GM12892 (cell line): ENCODE measurements around the gene BCL7A.

Source experiments
- DNase-seq: peaks from one replicate; pipeline ENCODE4 v3.0.0; 2011; ENCODE audit not compliant: insufficient read length
- FAIRE-seq: peaks from 2 replicates; lab custom pipeline; 2011; peaks lifted over from hg19 to GRCh38; lab: Jason Lieb, UNC
- POLR2A ChIP-seq: IDR thresholded peaks from 2 replicates; pipeline ENCODE4 v1.6.1; 2011; ENCODE audit warnings: low read depth, low read length, control low read depth
- POLR2AphosphoS5 ChIP-seq: IDR thresholded peaks from 2 replicates; pipeline ENCODE4 v1.6.1; 2011; ENCODE audit warnings: low read depth, low read length, control low read depth
- TAF1 ChIP-seq: IDR thresholded peaks from 2 replicates; pipeline ENCODE4 v1.6.1; 2011; ENCODE audit warnings: low read depth, mild to moderate bottlenecking, control low read depth, low read length, borderline replicate concordance

BCL7A gene

GRCh38 chr12:122062832-122063693 lies 41.4 kb downstream of the BCL7A start:
- no peak for DNase-seq
- TF ChIP-seq POLR2A (no peak), TAF1 (no peak), POLR2AphosphoS5 (no peak)
- no peak for FAIRE-seq

DNA sequence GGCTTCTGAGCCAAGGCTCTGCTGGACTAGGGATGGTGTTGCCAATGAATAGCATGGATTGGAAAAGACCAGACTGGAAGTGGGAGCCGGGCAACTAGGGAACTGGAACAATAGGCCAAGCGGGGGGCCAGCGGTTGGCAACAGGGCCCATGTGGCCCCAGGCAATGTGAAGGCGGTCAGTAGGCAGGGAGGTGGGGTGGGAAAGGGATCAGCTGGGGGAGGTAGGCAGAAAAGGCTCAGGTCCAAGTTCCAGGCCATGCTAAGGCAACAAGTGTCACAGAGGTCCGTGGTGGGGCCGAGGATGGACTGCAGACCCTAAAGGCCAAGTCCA lies 42.0 kb downstream of the BCL7A start:
- TF ChIP-seq TAF1 (no peak), POLR2A (no peak), POLR2AphosphoS5 (no peak)
- DNase-seq, result no peak
- no peak for FAIRE-seq

- DNase-seq (peak; percentile 58), FAIRE-seq (no peak)
- TF ChIP-seq TAF1 (no peak), POLR2A (no peak), POLR2AphosphoS5 (no peak)
Measured at GRCh38 chr12:122064025-122064777, 42.5 kb downstream of the BCL7A start.

DNA sequence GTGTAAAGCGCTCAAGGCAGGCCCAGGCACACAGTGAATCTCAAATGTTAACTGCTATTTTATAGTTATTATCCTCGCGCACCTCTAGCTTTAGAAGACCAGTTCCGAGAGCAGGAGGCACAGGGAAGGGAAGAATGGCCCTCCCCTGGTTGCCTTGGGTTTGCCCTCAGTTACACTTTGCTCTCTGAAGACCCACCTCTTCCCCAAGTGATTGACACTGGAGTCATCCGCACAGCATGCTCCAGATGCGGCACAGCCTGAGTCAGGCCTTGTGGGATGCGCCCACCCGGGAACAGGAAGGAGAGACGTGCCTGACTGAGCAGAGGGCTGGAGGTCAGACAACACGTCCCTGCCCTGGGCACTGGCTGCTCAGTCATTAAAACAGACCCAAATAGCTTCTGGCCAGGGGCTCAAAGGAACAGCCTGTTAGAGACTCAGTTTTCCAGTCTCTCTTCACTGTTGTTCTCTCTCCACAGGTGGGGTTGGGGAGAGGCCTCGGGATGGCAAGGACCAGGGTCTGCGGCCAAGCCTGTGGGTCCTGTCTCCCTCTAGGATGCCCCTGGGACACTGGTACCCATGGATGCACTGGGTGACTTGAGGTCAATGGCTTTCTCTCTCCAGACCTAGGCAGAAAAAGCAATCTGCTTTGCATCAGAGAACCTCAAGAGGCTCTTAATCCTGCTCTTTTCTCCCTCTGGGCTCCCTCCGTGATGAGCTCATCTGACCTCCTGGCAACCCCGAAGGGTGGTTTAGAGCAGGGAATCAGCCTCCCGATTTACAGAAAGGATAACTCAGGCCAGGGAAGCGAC lies 43.3 kb downstream of the BCL7A start:
- no peak for DNase-seq
- FAIRE-seq, result no peak

GRCh38 chr12:122067548-122067947 lies 45.9 kb downstream of the BCL7A start:
- FAIRE-seq (no peak), DNase-seq (no peak)
- TF ChIP-seq TAF1, result no peak
- TF ChIP-seq POLR2AphosphoS5, result no peak
- TF ChIP-seq POLR2A, result no peak

More for the DNA sequence above, 43.3 kb downstream of the BCL7A start:
- TF ChIP-seq TAF1 (no peak), POLR2A (no peak), POLR2AphosphoS5 (no peak)

DNA sequence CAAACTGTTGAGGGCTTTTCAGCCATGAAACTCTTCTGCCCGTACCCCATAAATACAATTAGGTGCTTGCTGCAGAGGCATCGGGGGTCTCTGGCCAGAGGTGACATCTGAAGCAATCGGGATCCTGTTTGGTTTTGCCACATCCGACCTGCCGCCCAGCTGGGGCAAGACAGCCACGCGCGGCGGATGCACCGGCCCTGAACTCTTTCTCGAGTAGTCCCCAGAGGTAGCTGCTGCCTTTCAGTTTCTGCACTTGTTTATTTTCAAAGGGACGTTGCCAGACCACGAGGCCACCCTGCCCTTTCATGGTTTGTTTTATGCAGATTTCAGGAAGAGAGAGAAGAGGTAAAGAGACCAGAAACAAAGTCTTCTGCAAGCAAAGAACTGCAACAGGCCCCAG lies 46.3 kb downstream of the BCL7A start:
- DNase-seq (peak; percentile 77), FAIRE-seq (peak; percentile 21)
- TF ChIP-seq POLR2AphosphoS5, result no peak
- no peak for TF ChIP-seq POLR2A
- no peak for TF ChIP-seq TAF1

DNA sequence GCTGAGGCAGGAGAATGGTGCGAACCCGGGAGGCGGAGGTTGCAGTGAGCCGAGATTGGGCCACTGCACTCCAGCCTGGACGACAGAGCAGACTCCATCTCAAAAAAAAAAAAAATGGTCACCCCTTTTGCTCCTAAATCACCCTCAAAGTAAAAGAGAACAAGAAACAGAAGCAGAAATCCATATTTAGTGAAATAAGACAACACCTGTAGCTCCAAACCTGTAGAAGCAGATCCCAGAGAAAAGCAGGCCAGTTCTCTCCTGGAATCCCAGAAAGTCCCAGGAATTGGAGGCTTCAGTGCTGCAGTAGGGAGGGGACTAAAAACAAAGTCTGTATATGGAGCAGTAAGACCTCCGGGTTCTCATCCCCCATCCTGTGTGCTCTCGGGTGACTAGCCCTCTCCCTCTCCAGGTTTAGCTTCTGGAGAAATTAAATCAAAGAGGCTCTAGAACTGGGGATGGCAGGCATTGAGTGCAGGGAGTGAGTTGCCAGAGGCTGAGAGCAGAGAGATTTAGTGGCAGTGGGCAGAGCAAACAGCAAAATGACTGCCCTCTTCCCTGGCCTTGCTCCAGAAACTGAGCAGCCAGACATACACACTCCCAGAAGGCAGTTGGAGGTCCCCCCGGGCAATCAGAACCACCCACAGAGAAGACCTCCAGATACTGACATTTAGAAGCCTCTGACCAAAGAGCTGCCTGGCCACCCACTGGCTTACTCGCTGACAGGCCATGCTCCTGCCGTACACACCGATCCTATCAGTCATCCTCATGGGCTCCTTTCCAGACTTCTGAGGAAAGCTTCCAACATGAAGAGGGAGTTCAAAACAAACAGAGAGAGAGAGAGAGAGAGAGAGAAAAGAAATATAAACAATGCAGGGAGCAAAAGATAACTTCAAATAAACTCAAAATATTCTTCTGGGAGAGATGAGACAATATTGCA lies 50.6 kb downstream of the BCL7A start:
- FAIRE-seq (no peak), DNase-seq (no peak)
- TF ChIP-seq POLR2A (no peak), POLR2AphosphoS5 (no peak), TAF1 (no peak)

- DNase-seq (no peak), FAIRE-seq (no peak)
- no peak for TF ChIP-seq TAF1
- no peak for TF ChIP-seq POLR2AphosphoS5
- TF ChIP-seq POLR2A, result no peak
Measured at GRCh38 chr12:122073815-122074214, 52.1 kb downstream of the BCL7A start.

- no peak for DNase-seq
- no peak for FAIRE-seq
- no peak for TF ChIP-seq POLR2AphosphoS5
- no peak for TF ChIP-seq POLR2A
- TF ChIP-seq TAF1, result no peak
Measured at GRCh38 chr12:122076743-122077495, 55.2 kb downstream of the BCL7A start.
